ENCODE measurements around the gene INTS11. TPM values are rescaled to one million over a fixed set of nuclear protein-coding genes. Genes with fewer than 3 reads are reported as not detected.

INTS11 gene
- total and polyA plus RNA-seq, 2 donors (not counting 1 experiment from before 2014, with no cell fraction given), result 149 to 245 TPM

DNA sequence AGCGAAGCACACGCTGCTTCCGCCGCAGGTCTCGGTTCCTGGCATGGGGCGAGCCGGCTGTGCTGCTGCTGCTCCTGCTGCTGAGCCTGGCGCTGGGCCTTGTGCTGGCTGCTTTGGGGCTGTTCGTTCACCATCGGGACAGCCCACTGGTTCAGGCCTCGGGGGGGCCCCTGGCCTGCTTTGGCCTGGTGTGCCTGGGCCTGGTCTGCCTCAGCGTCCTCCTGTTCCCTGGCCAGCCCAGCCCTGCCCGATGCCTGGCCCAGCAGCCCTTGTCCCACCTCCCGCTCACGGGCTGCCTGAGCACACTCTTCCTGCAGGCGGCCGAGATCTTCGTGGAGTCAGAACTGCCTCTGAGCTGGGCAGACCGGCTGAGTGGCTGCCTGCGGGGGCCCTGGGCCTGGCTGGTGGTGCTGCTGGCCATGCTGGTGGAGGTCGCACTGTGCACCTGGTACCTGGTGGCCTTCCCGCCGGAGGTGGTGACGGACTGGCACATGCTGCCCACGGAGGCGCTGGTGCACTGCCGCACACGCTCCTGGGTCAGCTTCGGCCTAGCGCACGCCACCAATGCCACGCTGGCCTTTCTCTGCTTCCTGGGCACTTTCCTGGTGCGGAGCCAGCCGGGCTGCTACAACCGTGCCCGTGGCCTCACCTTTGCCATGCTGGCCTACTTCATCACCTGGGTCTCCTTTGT is 9.2 kb upstream of the INTS11 start:
- ChIA-PET POLR2A (no interaction called here), CTCF (no interaction called here)
- ATAC-seq (ENCODE audit: low read depth) (no peak), DNase-seq (no peak)
- no peaks in the 10 kb centered on the region for H3K9me3 Mint-ChIP-seq (ENCODE audit: insufficient read depth)
- no peak overlapping the region for H3K4me3 Mint-ChIP-seq
- intact Hi-C loops (cut with micrococcal nuclease), result no loop called here
- Histone ChIP-seq H3K27ac (ENCODE audit: low read length in 2 of 2) (no peak overlapping the region), H3K79me2 (ENCODE audit: control insufficient read depth, insufficient read depth, low read length) (no peaks in the 10 kb centered on the region), H3K9me3 (ENCODE audit: control extremely low read depth in 1 of 3, control insufficient read depth in 2 of 3, insufficient read depth in 1 of 3, low read length in 2 of 3) (peaks cover 0 to 16% (median 0%) of the 10 kb centered on the region in 3 donors), H2AFZ (ENCODE audit: insufficient read depth, low read depth, low read length, poor library complexity, severe bottlenecking) (no peak overlapping the region), H3K4me1 (ENCODE audit: control insufficient read depth in 2 of 2, insufficient read depth in 2 of 2, low read length in 2 of 2) (peaks cover 0 to 16% of the 10 kb centered on the region in 2 donors), H3K27me3 (replicated peaks in 1 of 4; ENCODE audit: control extremely low read depth in 1 of 4, control insufficient read depth in 3 of 4, insufficient read depth in 4 of 4, low read length in 3 of 4) (no peaks in the 10 kb centered on the region), H3K36me3 (replicated peaks in 1 of 2; ENCODE audit: control extremely low read depth in 1 of 2, control insufficient read depth in 1 of 2, extremely low read depth in 1 of 2, insufficient read depth in 2 of 2, low read length in 1 of 2) (peaks cover 0 to 5% of the 10 kb centered on the region in 2 experiments), H3K9ac (ENCODE audit: low read length) (no peak overlapping the region), H3K4me2 (replicated peaks; ENCODE audit: low read depth, low read length, poor library complexity, severe bottlenecking) (no peak overlapping the region), H3K4me3 (ENCODE audit: control extremely low read depth in 1 of 5, extremely low read depth in 1 of 5, insufficient read depth in 1 of 5, low read depth in 2 of 5, low read length in 4 of 5) (no peak overlapping the region), H4K20me1 (ENCODE audit: control insufficient read depth, insufficient read depth, low read length, poor library complexity, severe bottlenecking) (no peaks in the 10 kb centered on the region)
- H3K27me3 Mint-ChIP-seq, result no peaks in the 10 kb centered on the region
- no peak for TF ChIP-seq EZH2 (IDR thresholded peaks at IDR 0.05; ENCODE audit: borderline replicate concordance, insufficient read depth, low read depth, low read length, poor library complexity, severe bottlenecking)
- TF ChIP-seq, protein P1, sequence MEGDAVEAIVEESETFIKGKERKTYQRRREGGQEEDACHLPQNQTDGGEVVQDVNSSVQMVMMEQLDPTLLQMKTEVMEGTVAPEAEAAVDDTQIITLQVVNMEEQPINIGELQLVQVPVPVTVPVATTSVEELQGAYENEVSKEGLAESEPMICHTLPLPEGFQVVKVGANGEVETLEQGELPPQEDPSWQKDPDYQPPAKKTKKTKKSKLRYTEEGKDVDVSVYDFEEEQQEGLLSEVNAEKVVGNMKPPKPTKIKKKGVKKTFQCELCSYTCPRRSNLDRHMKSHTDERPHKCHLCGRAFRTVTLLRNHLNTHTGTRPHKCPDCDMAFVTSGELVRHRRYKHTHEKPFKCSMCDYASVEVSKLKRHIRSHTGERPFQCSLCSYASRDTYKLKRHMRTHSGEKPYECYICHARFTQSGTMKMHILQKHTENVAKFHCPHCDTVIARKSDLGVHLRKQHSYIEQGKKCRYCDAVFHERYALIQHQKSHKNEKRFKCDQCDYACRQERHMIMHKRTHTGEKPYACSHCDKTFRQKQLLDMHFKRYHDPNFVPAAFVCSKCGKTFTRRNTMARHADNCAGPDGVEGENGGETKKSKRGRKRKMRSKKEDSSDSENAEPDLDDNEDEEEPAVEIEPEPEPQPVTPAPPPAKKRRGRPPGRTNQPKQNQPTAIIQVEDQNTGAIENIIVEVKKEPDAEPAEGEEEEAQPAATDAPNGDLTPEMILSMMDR (IDR thresholded peaks at IDR 0.05), result no peak
- peaks cover 7% of the 10 kb centered on the region for H3K4me1 Mint-ChIP-seq
- 96% methylated on average over 36 of the region's 36 CpGs for WGBS (ENCODE audit: insufficient coverage)
- H3K27ac Mint-ChIP-seq, result no peak overlapping the region

DNA sequence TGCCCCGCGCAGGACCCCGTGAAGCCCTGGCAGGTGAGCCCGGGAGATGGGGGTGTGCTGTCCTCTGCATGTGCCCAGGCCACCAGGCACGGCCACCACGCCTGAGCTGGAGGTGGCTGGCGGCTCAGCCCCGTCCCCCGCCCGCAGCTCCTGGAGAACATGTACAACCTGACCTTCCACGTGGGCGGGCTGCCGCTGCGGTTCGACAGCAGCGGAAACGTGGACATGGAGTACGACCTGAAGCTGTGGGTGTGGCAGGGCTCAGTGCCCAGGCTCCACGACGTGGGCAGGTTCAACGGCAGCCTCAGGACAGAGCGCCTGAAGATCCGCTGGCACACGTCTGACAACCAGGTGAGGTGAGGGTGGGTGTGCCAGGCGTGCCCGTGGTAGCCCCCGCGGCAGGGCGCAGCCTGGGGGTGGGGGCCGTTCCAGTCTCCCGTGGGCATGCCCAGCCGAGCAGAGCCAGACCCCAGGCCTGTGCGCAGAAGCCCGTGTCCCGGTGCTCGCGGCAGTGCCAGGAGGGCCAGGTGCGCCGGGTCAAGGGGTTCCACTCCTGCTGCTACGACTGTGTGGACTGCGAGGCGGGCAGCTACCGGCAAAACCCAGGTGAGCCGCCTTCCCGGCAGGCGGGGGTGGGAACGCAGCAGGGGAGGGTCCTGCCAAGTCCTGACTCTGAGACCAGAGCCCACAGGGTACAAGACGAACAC is 8.5 kb upstream of the INTS11 start:
- DNase-seq (no peak), ATAC-seq (ENCODE audit: low read depth) (no peak)
- peaks cover 0 to 16% (median 0%) of the 10 kb centered on the region in 3 donors for H3K9me3 ChIP-seq (ENCODE audit: control extremely low read depth in 1 of 3, control insufficient read depth in 2 of 3, insufficient read depth in 1 of 3, low read length in 2 of 3)
- H3K9ac ChIP-seq (ENCODE audit: low read length), result no peak overlapping the region
- no peak overlapping the region for H2AFZ ChIP-seq (ENCODE audit: insufficient read depth, low read depth, low read length, poor library complexity, severe bottlenecking)
- POLR2A ChIA-PET, result no interaction called here
- TF ChIP-seq, protein P1 (IDR thresholded peaks at IDR 0.05), result no peak
- no peak for TF ChIP-seq EZH2 (IDR thresholded peaks at IDR 0.05; ENCODE audit: borderline replicate concordance, insufficient read depth, low read depth, low read length, poor library complexity, severe bottlenecking)
- no peaks in the 10 kb centered on the region for H3K79me2 ChIP-seq (ENCODE audit: control insufficient read depth, insufficient read depth, low read length)
- no peaks in the 10 kb centered on the region for H3K27me3 ChIP-seq (replicated peaks in 1 of 4; ENCODE audit: control extremely low read depth in 1 of 4, control insufficient read depth in 3 of 4, insufficient read depth in 4 of 4, low read length in 3 of 4)
- 92% methylated on average over 48 of the region's 48 CpGs for WGBS (ENCODE audit: insufficient coverage)
- Mint-ChIP-seq H3K4me1 (peaks cover 7% of the 10 kb centered on the region), H3K27ac (no peak overlapping the region), H3K9me3 (ENCODE audit: insufficient read depth) (no peaks in the 10 kb centered on the region), H3K27me3 (no peaks in the 10 kb centered on the region), H3K4me3 (no peak overlapping the region)
- no peak overlapping the region for H3K27ac ChIP-seq (ENCODE audit: low read length in 2 of 2)
- H3K4me2 ChIP-seq (replicated peaks; ENCODE audit: low read depth, low read length, poor library complexity, severe bottlenecking), result no peak overlapping the region
- intact Hi-C loops (cut with micrococcal nuclease), result no loop called here
- no peak overlapping the region for H3K4me3 ChIP-seq (ENCODE audit: control extremely low read depth in 1 of 5, extremely low read depth in 1 of 5, insufficient read depth in 1 of 5, low read depth in 2 of 5, low read length in 4 of 5)
- peaks cover 0 to 16% of the 10 kb centered on the region in 2 donors for H3K4me1 ChIP-seq (ENCODE audit: control insufficient read depth in 2 of 2, insufficient read depth in 2 of 2, low read length in 2 of 2)
- no peaks in the 10 kb centered on the region for H4K20me1 ChIP-seq (ENCODE audit: control insufficient read depth, insufficient read depth, low read length, poor library complexity, severe bottlenecking)
- peaks cover 0 to under 1% of the 10 kb centered on the region in 2 experiments for H3K36me3 ChIP-seq (replicated peaks in 1 of 2; ENCODE audit: control extremely low read depth in 1 of 2, control insufficient read depth in 1 of 2, extremely low read depth in 1 of 2, insufficient read depth in 2 of 2, low read length in 1 of 2)
- CTCF ChIA-PET, result no interaction called here
